Common myeloid progenitor, CD34-positive (primary cell): ENCODE data around the gene SIRPB1.
"Not testable (repeated sequence)": the region's sequence is repeated elsewhere in the genome, so short reads cannot be mapped to it uniquely, and the experiment has no call there.

Experiments used
- CTCF ChIA-PET: fragments of 350-600 bp; sonication (Branson Sonifier 250); formaldehyde crosslinking; loops from one replicate; lab custom pipeline; 2021; ENCODE audit warnings: antibody characterized with exemption; lab: Charles Lee
- POLR2A ChIA-PET: fragments of 350-600 bp; sonication (Branson Sonifier 250); formaldehyde crosslinking; loops from one replicate; lab custom pipeline; 2021; ENCODE audit warnings: antibody characterized with exemption; lab: Charles Lee
- DNase-seq, 3 donors: peaks; one replicate each; pipeline versions ENCODE4 v3.0.0 to v3.0.0-alpha.2; 2013
- H3K27ac ChIP-seq, 2 experiments: 1 replicate in 1 of 2; 2 replicates in 1 of 2; pipeline ENCODE4 v1.7.0; 2013; ENCODE audit warnings: inconsistent platforms in 2 of 2, low read length in 2 of 2, mild to moderate bottlenecking in 2 of 2, low read depth in 1 of 2, moderate library complexity in 1 of 2; ENCODE audit not compliant: severe bottlenecking in 2 of 2, insufficient read depth in 1 of 2, poor library complexity in 1 of 2
- H3K27me3 ChIP-seq, 5 experiments: replicated peaks in 2 of 5; 1 replicate in 3 of 5; 2 replicates in 2 of 5; pipeline versions ENCODE4 v1.6.1 to v1.7.0; 2013; ENCODE audit warnings: low read length in 4 of 5, mild to moderate bottlenecking in 2 of 5, moderate library complexity in 2 of 5, inconsistent platforms in 1 of 5; ENCODE audit not compliant: insufficient read depth in 5 of 5, control insufficient read depth in 4 of 5
- H3K36me3 ChIP-seq, 4 experiments: 1 replicate in 2 of 4; 2 replicates in 2 of 4; pipeline versions ENCODE4 v1.6.1 to v1.7.0; 2013; ENCODE audit warnings: low read length in 3 of 4, control low read depth in 1 of 4, mild to moderate bottlenecking in 1 of 4; ENCODE audit not compliant: control insufficient read depth in 4 of 4, insufficient read depth in 4 of 4
- H3K4me1 ChIP-seq, 4 experiments: 1 replicate in 3 of 4; 2 replicates in 1 of 4; pipeline versions ENCODE4 v1.6.1 to v1.7.1; 2013; ENCODE audit warnings: low read length in 3 of 4, mild to moderate bottlenecking in 3 of 4, control low read depth in 1 of 4, inconsistent platforms in 1 of 4, moderate library complexity in 1 of 4; ENCODE audit not compliant: control insufficient read depth in 4 of 4, insufficient read depth in 4 of 4; ENCODE audit errors: control extremely low read depth in 1 of 4
- H3K4me3 ChIP-seq, 7 experiments: 1 replicate in 4 of 7; 2 replicates in 3 of 7; pipeline versions ENCODE4 v1.5.1 to v1.7.0; 2013; ENCODE audit warnings: mild to moderate bottlenecking in 7 of 7, low read length in 6 of 7, moderate library complexity in 6 of 7, inconsistent platforms in 2 of 7, low read depth in 2 of 7, control low read depth in 1 of 7; ENCODE audit not compliant: insufficient read depth in 4 of 7, control insufficient read depth in 1 of 7; ENCODE audit errors: extremely low read depth in 1 of 7
- H3K9me3 ChIP-seq, 5 experiments: 1 replicate in 4 of 5; 2 replicates in 1 of 5; pipeline versions ENCODE4 v1.6.1 to v1.7.1; 2013; ENCODE audit warnings: low read length in 4 of 5, mild to moderate bottlenecking in 2 of 5, inconsistent platforms in 1 of 5, low read depth in 1 of 5, moderate library complexity in 1 of 5; ENCODE audit not compliant: control insufficient read depth in 4 of 5, insufficient read depth in 2 of 5; ENCODE audit errors: control extremely low read depth in 1 of 5
- WGBS: methylation state at CpG from one replicate; pipeline ENCODE4 v1.1.5; 2013; ENCODE audit not compliant: insufficient coverage; 5-methylcytosine and 5-hydroxymethylcytosine counted together

The SIRPB1 gene

DNA sequence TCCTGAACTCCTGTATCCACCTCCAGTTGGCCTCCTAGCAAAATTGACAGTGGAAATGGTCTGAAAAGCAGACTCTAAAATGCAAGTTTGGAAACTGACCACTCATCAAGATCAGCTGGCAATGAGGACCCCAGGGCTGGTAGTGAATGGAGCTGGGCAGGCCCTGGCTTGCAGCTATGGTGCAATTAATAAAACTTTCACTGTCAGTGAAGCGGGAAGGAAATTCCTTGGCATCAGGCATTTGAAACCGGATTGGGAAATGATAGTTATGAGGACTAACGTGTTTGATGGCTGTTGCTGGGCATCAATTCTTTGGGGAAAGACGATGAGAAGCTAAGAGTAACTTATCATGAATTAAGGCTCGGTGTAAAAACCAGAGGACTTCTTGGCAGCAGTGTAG is 19.1 kb downstream of the SIRPB1 start:
- Histone ChIP-seq H3K9me3 (no peaks in the 10 kb centered on the region), H3K4me3 (no peak overlapping the region), H3K27me3 (no peaks in the 10 kb centered on the region), H3K4me1 (no peaks in the 10 kb centered on the region), H3K27ac (no peak overlapping the region), H3K36me3 (no peaks in the 10 kb centered on the region)
- POLR2A ChIA-PET, result no interaction called here
- WGBS, result 100% methylated on average over 2 of the region's 5 CpGs
- no peak for DNase-seq
- CTCF ChIA-PET, result no interaction called here

GRCh38 chr20:1595333-1595732 is 24.5 kb downstream of the SIRPB1 start:
- no peaks in the 10 kb centered on the region for H3K4me1 ChIP-seq
- ChIA-PET CTCF (no interaction called here), POLR2A (no interaction called here)
- H3K9me3 ChIP-seq, result no peaks in the 10 kb centered on the region
- no peaks in the 10 kb centered on the region for H3K36me3 ChIP-seq
- no peak overlapping the region for H3K4me3 ChIP-seq
- peak in 1 of 3 donors; percentile 19 for DNase-seq
- WGBS, result no CpG with 5 or more reads among the region's 1 CpG
- no peaks in the 10 kb centered on the region for H3K27me3 ChIP-seq
- no peak overlapping the region for H3K27ac ChIP-seq

DNA sequence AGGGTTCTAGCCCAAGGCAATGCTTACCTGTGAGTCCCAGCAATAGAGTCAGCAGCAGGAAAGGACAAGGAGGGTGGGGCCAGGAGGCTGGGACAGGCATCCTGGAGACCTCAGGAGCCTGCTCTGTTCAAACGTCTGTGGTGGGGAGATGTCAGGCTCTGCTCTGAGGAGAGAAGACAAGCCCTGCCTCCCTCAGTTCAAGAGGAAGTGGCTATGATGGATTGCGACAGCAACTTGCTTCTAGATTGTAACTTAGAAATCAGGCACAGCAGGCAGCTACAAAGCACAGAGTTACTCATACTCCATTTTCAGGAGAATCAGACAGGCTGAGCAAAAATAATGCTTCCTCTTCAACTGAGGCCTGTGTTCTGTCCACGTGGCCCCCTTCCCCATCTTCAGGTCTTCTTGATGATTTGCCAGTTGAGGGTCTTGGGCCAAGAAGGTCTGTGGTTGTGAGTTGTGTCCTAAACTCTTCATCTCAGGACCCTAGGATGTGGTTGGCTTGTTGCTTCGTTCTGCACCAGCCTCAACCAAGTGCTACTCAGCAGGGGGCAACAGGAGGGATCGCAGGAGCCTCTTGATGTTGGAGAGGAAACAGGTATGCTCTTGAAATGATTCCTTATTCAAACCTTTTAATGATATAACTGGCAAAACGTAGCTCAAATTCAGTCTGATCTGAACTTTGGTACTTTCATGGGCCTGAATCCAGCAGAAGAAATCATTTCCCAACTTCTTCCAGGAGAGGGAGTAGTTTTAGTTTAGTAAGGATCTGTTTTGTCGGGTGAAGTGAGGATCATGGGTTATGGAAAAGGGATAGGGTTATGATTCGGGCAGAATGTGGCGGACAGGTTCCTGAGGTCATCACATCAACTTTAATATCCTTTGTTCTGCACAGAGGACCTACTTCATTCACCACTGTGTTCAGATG is 31.0 kb downstream of the SIRPB1 start:
- Histone ChIP-seq H3K36me3 (no peaks in the 10 kb centered on the region), H3K9me3 (no peaks in the 10 kb centered on the region), H3K4me1 (no peaks in the 10 kb centered on the region), H3K27me3 (no peaks in the 10 kb centered on the region), H3K4me3 (peak overlapping the region in 1 of 7 experiments; percentile 30), H3K27ac (no peak overlapping the region)
- POLR2A ChIA-PET, result no interaction called here
- CTCF ChIA-PET, result no interaction called here
- 80% methylated on average over 1 of the region's 9 CpGs for WGBS
- DNase-seq, result peak in 1 of 3 donors; percentile 75

GRCh38 chr20:1587781-1588532 is 31.9 kb downstream of the SIRPB1 start:
- WGBS, result 100% methylated on average over 1 of the region's 3 CpGs
- H3K4me3 ChIP-seq, result no peak overlapping the region
- peak in 1 of 3 donors; percentile 44 for DNase-seq
- no peaks in the 10 kb centered on the region for H3K4me1 ChIP-seq
- ChIA-PET CTCF (no interaction called here), POLR2A (no interaction called here)
- H3K9me3 ChIP-seq, result no peaks in the 10 kb centered on the region
- no peaks in the 10 kb centered on the region for H3K27me3 ChIP-seq
- no peaks in the 10 kb centered on the region for H3K36me3 ChIP-seq
- H3K27ac ChIP-seq, result no peak overlapping the region

DNA sequence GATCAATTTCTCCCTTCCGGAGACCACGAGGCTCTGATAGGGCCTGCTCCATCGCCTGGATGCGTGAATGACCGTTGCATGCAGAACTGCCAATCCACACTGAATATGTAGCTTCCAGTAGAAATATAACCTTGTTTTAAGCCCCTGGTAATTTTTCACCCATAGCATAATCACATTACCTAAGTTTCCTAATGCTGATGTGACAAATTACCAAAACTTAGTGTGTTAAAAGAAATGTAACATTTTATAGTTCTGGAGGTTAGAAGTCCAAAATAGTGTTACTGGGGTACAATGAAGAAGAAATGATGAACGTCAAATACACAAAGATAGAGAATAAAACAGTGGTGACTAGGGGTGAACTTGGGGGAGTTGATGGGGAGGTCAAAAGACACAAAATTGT is 40.3 kb downstream of the SIRPB1 start:
- 97% methylated on average over 5 of the region's 6 CpGs for WGBS
- no peaks in the 10 kb centered on the region for H3K36me3 ChIP-seq
- no peak overlapping the region for H3K4me3 ChIP-seq
- DNase-seq, result no peak
- no peaks in the 10 kb centered on the region for H3K4me1 ChIP-seq
- H3K27me3 ChIP-seq, result peaks cover 0 to 40% (median 2%) of the 10 kb centered on the region in 5 experiments
- CTCF ChIA-PET, result no interaction called here
- POLR2A ChIA-PET, result no interaction called here
- no peak overlapping the region for H3K27ac ChIP-seq
- H3K9me3 ChIP-seq, result no peaks in the 10 kb centered on the region

DNA sequence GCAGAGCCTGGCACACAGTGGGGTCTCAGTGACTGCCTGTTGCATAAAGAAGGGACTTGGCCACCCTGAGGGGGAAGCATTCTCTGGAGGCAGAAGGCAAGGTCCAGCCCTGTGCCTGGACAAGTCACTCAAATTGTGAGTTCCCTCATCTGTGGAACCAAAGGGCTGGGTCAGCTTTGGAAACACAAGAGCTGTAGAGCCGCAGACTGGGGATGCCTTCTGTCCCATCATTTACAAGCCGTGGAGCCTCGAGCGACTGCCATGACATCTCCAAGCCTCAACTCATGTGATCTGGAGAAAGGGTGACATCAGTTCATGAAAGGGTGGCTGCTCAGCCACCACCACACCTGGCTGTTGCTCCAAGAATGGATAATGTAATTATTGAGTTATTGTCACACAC is 41.9 kb downstream of the SIRPB1 start:
- ChIA-PET POLR2A (no interaction called here), CTCF (no interaction called here)

GRCh38 chr20:1577313-1577712 is 42.5 kb downstream of the SIRPB1 start:
- POLR2A ChIA-PET, CTCF ChIA-PET: not testable (repeated sequence)
- 40% methylated on average over 2 of the region's 2 CpGs for WGBS

More for the DNA sequence above, 41.9 kb downstream of the SIRPB1 start:
- Histone ChIP-seq H3K4me1 (no peaks in the 10 kb centered on the region), H3K27me3 (peaks cover 0 to 40% (median 2%) of the 10 kb centered on the region in 5 experiments), H3K9me3 (no peaks in the 10 kb centered on the region), H3K27ac (no peak overlapping the region), H3K4me3 (no peak overlapping the region), H3K36me3 (no peaks in the 10 kb centered on the region)
- no peak for DNase-seq
- WGBS, result 100% methylated on average over 2 of the region's 4 CpGs

More at GRCh38 chr20:1577313-1577712, 42.5 kb downstream of the SIRPB1 start:
- not testable (repeated sequence) for H3K36me3 ChIP-seq, H3K9me3 ChIP-seq, DNase-seq, H3K4me1 ChIP-seq, H3K4me3 ChIP-seq, H3K27ac ChIP-seq
- H3K27me3 ChIP-seq, result peaks cover 0 to 40% (median 2%) of the 10 kb centered on the region in 5 experiments
